ENCODE results near the gene RPH3AL.
"Not testable (repeated sequence)": the region's sequence is repeated elsewhere in the genome, so short reads cannot be mapped to it uniquely, and the experiment has no call there.

The RPH3AL gene

DNA sequence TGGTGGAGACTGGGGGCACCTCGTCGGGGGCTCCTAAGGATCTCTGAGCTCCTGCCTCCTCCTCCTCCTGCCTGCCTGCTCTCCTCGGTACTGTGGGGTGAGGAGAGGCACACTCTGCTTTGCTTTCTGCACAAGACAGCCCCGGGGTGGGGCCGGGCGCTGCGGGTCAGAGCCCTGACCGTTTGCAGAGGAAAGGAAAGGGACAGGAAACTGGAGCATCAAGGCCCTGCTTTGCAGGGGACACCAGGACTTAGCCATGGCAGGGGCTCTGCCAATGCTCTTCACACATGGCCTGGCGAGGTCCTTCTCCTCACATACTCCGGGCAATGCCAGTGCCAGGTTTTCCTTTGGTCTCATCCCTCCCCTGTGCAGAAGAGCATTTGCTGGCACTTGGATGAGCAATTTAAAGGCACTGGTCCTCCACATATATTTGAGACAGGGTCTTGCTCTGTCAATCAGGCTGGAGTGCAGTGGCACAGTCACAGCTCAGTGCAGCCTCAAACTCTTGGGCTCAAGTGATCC is 147.4 kb downstream of the RPH3AL start:
- DNase-seq (ENCODE audit: low read depth in 2 of 3, low spot score in 1 of 3) = no peak

DNA sequence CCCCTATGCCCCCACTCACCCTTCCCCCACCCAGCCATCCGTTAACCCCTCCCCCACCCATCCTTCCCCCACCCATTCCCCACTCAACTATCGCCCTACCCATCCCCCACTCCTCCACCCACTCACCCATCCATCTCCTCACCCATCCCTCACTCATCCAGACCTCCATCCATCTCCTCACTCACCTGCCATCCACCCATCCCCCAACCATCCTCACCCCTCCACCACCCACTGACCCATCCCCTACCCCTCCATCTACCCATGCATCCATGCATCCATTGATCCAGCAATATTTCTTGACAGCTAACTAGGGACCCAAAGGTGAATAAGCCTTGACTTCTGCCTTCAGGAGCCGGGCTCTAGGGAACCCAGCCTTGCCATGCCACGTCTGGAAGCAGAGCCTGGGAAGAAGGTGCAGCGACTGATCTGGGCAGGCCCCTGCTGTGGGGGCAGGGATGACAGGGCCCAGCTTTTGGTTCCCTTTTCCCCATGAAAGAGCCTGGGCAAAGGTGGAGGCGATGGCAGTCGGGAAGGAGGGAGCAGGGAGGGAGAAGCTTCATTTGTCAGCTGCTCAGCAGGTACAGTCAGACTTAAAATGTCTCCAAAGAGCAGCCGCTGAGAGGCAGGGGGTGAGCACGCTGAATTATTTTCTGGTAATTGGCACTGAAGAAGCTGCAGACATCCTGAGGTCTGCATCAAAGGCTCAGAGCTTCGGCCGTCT is 148.0 kb downstream of the RPH3AL start:
- no peak for DNase-seq (ENCODE audit: low read depth in 2 of 3, low spot score in 1 of 3)

DNA sequence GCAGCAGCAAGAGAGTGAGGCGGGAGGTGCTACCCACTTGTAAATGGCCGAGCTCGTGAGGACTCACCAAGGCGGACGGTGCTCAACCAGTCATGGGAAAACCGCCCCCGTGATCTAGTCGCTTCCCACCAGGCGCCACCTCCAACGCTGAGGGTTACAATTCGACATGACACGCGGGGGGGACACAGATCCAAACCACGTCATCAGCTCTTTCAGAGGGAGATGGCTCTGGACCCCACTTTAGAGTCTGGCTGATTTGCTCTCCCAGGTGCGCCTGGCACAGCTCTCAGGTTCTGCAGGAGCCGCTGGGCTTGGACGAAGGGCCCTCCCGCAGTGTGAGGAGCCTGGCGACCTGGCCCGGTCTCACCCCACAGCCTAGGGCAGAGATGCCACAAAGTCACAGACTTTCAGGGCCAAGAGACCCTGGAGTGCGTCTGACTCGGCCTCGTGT is 150.1 kb downstream of the RPH3AL start:
- DNase-seq (ENCODE audit: low read depth in 2 of 3, low spot score in 1 of 3) = no peak

DNA sequence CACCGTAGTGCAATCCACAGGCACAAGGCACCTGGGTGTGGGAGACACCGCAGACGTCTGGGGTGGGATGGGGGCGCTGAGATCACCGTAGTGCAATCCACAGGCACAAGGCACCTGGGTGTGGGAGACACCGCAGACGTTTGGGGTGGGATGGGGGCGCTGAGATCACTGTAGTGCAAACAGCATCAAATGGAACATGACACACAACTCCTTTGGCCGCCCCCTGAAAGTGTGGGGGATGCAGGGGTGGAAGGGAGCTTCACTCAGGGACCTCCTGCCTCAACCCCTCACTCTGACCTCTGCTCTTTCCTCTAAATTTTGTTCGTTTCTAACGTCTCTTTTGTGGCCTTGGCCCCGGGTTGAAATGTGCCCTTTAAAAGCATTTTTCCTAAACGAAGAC is 150.9 kb downstream of the RPH3AL start:
- DNase-seq (ENCODE audit: low read depth in 2 of 3, low spot score in 1 of 3) = not testable (repeated sequence)

DNA sequence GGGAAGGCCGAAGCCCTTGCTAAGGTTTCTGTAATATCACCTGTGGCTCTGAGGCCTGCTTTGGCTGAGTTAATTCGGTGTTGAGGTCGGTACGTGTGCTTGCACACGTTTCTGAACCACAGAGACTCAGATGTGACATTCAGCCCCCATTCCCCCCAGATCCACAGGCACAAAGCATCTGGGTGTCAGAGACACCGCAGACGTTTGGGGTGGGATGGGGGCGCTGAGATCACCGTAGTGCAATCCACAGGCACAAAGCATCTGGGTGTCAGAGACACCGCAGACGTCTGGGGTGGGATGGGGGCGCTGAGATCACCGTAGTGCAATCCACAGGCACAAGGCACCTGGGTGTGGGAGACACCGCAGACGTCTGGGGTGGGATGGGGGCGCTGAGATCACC is 151.3 kb downstream of the RPH3AL start:
- DNase-seq (ENCODE audit: low read depth in 2 of 3, low spot score in 1 of 3) = not testable (repeated sequence)

DNA sequence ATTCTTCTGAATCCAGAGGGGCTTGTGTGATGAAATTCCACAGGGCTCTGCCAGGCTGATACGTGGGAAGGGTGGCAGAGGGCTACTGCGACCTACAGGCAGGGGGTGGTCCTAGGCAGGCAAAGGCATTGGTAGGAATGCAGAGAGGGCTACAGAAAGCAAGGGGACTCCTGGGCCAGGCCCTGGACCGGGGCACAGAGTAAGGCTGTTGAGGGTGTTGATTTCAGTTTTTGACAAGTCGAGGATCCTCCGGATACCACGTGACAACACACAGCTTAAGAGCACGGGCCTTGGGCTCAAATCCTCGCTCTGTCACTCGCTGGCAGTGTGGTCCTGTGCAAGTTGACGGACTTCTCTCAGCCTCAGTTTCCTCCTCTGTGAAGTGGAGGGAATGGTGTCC is 152.0 kb downstream of the RPH3AL start:
- no peak for DNase-seq (ENCODE audit: low read depth in 2 of 3, low spot score in 1 of 3)

DNA sequence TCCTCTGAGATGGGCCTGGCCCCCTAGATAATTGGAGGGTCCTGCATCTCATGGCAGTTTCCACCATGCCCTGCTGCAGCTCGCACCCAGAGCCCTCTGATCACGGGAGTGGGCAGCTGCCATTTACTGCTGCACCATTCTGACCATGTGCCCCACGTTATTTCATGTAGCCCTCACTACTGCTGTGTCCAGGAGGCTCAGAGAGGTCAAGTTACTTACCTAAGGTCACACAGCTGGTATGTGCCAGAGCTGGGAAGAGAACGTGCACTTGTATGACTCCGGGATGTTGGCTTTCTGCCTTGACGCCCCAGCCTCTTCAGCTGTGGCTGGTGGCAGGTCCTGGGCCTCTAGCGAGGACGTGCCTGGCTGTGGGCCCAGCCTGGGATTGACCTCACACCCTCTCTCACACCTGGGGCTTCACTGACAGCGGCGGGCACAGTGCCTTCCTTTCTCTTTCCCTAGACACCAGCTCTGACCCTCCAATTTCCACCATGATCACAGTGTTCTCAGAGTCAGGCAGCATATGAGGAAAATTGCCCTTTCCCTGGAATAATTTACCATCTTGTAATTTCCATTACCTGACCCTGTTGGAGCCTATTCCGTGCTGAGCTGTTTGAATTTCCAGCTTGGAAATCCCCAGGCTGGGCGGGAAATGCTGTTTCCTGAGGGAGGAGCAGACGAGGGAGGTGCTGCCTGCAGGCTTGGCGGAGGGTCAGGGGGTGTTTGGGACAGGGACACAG is 152.6 kb downstream of the RPH3AL start:
- no peak for DNase-seq (ENCODE audit: low read depth in 2 of 3, low spot score in 1 of 3)

DNA sequence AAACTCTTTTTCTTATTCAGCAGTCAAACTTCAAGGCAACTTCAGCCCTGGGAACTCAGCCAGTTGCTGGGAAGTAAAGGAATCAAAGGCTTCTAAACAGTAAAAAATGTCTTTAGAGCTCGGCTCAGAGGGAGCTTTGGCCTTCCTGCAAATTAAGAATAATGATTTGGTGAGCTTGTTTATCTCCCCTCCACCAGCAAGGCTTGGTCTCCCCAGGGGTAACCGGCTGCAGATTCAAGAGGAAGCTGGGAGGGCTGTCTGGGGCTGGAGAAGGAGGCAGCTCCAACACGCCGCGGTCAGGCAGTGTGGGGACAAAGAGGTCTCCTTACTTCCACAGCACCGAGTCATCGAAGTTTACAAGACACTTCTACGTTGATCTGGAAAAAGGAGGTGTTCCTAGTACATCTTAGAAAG is 153.4 kb downstream of the RPH3AL start:
- no peak for DNase-seq (ENCODE audit: low read depth in 2 of 3, low spot score in 1 of 3)

DNA sequence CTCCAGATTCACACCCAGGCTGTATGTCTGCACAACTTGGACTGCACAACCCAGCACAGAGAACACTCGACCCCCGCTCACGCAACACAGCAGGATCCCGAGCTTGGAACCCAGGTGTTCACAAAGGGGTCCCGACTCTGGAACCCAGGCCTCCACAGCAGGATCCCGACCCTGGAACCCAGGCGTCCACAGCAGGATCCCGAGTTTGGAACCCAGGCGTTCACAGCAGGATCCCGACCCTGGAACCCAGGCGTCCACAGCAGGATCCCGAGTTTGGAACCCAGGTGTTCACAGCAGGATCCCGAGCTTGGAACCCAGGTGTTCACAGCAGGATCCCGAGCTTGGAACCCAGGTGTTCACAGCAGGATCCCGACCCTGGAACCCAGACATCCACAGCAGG is 154.4 kb downstream of the RPH3AL start:
- not testable (repeated sequence) for DNase-seq (ENCODE audit: low read depth in 2 of 3, low spot score in 1 of 3)

DNA sequence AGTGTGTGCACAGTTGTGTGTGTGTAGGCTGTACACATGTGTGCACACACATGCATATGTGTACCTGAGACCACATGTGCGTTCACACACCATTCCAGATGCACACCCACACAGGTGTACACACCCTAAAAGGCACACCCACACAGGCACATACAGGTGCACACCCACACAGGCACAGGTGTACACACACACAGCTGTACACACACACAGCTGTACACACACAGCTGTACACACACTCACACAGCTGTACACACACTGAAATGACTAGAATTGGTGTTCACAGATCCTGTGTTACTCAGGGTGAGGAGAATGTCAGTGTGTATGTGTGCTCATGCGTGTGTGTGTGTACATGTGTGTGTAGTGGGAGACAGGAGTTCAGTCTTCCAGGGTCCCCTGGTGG is 155.3 kb downstream of the RPH3AL start:
- DNase-seq (ENCODE audit: low read depth in 2 of 3, low spot score in 1 of 3) = no peak

DNA sequence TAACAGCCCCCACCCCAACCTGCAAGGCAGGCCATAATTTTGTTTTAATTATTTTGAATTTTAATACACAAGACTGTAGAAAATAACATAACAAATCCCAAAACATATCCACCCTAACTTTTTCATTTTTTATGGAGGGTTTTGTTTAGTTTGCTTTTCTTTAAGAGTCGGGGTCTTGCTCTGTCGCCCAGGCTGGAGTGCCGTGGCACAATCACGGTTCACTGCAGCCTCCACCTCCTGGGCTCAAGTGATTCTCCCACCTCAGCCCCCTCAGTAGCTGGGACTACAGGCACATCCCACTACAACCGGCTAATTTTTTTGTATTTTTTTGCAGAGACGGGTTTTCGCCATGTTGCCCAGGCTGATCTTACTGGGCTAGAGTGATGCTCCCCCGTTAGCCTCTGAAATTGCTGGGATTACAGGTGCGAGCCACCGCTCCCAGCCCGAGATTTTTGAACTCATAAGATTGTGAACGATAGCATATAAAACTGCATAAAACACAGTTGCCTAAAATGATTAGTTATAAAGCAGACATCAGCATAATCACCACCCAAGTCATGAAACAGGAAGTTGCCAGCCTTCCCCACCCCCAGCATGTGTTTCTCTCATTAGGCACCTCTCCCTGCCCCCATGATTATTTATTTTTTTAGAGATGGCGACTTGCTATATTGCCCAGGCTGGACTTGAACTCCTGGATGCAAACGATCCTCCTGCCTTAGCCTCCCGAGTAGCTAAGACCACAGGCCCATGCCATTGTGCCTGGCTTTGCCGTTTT is 157.6 kb downstream of the RPH3AL start:
- DNase-seq (ENCODE audit: low read depth in 2 of 3, low spot score in 1 of 3) = no peak

DNA sequence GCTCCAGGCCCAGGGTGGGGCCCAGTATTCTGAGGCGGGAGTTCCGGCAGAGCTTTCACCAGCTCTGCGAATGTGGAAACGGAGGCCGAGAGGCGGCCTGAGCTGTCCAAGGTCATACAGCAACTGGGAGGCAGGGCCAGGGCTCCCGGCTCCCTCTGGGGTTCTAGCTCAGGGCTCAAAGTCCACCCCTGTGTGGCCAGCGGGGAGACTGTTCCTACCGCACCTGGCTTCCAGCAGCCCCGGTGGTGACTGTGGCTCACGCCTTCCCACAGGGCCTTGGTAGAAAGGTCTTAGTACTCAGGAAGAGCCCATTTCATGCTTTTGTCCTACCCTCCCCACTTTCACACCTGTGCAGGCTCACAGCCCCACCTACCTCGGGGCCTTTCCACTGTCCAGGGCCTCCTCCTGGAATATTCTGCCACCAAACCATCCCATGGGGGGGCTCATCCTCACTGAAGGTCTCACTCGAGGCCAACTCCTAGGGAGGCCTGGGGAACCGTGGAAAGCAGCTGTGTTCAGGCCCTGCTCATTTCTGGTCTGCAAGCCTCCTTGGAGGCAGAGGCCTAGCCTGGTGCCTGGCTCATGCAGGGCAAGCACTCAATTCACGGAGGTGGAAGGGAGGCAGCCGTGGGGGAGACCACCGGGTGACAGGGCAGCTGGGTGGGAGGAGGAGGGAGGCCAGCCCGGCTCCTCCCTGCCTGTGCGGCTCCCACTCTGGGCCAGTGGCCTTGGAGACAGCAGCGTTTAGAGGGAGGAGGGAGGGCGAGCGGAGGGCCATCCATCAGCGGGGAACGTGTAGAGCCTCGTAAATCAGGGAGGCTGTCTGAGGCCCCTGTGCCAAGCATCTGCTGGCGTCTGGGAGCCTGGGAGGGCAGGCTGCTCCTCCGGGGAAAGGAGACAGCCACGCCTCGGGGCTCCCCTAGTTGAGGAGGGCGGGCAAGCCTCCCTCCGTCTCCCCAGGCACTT is 158.5 kb downstream of the RPH3AL start:
- no peak for DNase-seq (ENCODE audit: low read depth in 2 of 3, low spot score in 1 of 3)

DNA sequence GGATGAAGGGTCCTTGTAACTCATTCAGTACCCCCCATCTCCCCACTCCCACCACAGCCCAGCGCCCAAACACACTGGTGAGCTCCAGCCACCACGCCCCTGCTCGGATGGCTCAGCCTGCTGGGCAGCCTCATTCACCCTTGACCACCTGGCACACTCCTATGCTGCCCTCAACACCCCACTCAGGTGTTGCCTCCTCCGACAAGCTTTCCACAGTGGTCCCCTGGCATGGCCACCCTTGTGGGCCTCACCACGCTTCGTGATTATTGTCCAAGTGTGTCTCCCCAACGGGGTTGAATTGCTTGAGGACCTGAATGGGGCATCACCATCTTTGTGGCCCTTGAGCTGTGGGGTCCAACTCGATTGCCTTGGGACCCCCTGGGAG is 159.2 kb downstream of the RPH3AL start:
- no peak for DNase-seq (ENCODE audit: low read depth in 2 of 3, low spot score in 1 of 3)

DNA sequence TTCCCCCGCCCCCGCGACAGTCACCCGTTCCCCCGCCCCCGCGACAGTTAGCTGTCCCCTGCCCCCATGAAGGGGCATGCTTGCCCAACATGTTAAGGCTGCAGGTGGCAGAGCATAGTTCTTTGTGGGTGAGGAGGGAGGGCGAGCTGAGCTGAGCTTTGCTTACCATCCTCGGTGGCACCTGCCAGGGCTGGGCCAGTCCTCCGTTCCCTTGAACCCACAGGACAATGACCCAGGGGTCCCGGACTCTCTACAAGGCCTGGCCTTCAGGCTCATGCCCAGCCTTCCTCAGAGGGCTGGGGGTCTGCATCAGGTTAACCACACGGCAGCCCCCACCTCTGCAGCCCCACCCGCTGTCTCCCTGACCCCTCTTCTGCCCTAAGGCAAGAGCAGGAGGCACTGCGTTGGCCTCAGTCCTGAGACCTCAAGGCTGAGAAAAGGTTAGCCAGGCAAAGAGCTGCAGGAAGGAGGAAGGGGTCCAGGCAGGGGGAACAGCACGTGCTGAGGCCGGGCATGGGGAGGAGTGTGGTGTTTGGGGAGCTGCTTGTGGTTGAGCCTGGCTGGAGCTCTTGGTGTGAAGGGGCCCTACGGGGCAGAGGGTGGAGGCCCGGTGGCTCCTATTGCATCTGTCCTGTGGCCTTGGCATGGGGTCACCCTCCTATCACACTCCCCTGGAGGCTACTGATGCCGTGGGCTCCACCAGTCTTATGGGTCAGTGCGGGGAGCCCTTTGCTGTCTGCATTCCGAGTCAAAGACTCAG is 159.8 kb downstream of the RPH3AL start:
- no peak for DNase-seq (ENCODE audit: low read depth in 2 of 3, low spot score in 1 of 3)

DNA sequence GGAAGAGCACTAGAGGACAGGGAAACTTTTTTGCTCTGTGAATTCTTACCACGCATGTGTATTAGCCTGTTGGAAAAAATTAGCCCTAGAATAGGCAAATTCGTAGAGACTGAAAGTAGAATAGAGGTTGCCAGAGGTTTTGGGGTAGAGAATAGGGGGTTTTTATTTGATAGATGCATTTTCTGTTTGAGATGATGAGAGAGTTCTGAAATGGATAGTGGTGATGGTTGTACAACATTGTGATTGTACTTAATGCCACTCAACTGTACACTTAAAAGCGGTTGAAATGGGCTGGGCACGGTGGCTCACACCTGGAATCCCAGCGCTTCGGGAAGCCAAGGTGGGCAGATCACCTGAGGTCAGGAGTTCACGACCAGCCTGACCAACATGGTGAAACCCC is 163.2 kb downstream of the RPH3AL start:
- no peak for DNase-seq (ENCODE audit: low read depth in 2 of 3, low spot score in 1 of 3)

DNA sequence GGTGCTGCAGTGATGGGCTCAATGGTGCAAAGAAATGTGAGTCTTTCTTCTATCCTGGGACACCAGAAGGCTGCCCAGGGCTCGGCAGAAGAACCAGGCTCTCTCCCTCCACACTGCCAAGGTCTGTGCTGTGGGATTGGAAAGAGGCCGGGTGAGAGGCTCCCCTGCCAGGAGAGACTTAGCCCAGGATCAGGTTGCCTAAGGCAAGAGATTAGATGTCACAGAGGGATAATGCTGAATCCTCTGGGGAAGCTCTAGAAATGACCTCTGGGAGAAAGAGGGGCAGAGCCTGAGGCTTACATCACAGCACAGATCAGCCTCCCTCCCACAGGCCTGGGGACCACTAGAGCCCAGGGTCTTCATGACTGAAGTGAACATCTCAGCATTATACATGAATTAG is 165.5 kb downstream of the RPH3AL start:
- DNase-seq (ENCODE audit: low read depth in 2 of 3, low spot score in 1 of 3) = no peak

DNA sequence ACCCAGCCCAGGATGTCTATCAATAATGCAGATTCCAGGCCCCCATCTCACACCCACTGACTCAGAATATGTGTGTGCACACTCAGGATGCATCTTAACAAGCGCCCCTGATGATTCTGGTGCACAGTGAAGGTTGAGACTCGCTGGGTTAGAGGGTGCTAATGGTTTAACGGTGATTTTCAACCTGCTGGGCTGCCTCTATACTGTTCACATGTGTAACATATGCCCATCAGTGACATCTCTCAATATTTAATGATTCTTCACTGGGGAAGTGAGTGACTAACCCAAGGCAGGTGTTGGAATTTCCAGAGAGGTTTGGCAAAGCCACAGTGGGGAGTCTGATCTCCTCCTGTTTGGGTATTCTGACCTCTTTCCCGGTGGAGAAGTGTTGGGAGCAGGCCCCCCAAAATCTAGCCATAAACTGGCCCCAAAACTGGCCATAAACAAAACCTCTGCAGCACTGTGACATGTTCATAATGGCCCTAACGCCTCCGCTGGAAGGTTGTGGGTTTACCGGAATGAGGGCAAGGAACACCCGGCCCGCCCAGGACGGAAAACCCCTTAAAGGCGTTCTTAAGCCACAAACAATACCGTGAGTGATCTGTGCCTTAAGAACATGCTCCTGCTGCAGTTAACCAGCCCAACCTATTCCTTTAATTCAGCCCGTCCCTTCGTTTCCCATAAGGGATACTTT is 167.0 kb downstream of the RPH3AL start:
- peak; percentile 7 to 51 (median 27) for DNase-seq (ENCODE audit: low read depth in 2 of 3, low spot score in 1 of 3)

DNA sequence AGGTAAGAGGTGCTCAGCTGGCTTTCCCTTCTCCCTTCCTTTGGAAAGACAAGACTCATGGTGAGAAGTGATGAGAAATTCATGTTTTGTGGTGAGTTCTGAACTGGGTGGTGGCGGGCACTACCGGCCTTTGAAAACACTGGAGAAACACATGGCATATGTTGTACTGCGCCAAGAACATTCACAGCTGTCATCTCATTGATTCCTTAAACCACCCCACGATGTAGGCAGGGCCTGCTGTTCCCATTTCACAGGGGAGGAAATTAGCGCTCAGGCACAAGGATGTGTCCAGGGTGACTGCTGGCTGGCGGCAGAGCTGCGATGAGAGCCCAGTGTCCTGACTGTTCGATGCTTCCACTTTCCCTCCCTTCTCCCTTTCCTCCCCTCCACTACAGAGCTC is 169.6 kb downstream of the RPH3AL start:
- DNase-seq (ENCODE audit: low read depth in 2 of 3, low spot score in 1 of 3) = no peak

DNA sequence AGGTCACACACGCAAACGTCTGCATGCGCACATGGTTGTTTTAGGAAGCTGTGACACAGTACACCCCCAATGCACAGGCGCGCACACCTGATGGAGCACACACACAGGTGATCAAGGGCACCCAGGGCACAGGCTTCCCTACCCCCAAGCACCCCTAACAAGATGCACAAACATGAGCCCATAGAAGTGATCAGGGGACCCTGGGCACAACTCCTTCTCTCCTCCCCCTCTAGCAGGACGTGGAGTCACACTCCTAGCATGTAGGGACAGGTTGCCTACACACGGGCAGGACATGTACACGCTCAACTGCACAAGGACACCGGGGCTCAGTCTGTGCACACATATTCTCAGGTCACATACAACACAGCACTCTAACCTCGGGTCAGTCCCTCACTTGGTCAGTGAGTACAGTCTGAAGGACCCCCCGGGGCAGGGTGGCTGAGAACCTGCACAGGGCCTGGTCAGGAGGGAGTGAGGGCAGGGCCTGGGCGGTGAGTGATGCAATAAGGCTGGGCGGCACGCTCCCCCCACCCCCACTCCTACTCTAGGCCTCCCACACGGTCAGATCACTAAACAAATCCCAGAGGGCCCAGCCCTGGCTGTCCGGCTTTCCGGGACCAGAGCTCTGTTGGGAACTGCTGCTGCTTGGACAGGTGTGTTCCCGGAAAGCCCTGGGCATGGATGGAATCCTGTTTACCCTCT is 170.4 kb downstream of the RPH3AL start:
- no peak for DNase-seq (ENCODE audit: low read depth in 2 of 3, low spot score in 1 of 3)

Data from stimulated activated CD4-positive, alpha-beta T cell treated with anti-CD3 and anti-CD28 coated beads, Interleukin-12 subunit alpha, Interleukin-12 subunit beta, amount 100 ng/mL, for 48 hours (primary cell).